NCI-H1105 treated with DMSO at 0.1 percent for 48 hours (cell line): Measurements from ENCODE around the gene MEMO1.
"Not testable (repeated sequence)": the region's sequence is repeated elsewhere in the genome, so short reads cannot be mapped to it uniquely, and the experiment has no call there.

Experiments
- DNase-seq: peaks from one replicate; lab custom pipeline; 2025; lab: John Stamatoyannopoulos, UW

The MEMO1 gene

GRCh38 chr2:31957354-31958139 is 53.3 kb downstream of the MEMO1 start:
- peak; percentile 45 for DNase-seq

DNA sequence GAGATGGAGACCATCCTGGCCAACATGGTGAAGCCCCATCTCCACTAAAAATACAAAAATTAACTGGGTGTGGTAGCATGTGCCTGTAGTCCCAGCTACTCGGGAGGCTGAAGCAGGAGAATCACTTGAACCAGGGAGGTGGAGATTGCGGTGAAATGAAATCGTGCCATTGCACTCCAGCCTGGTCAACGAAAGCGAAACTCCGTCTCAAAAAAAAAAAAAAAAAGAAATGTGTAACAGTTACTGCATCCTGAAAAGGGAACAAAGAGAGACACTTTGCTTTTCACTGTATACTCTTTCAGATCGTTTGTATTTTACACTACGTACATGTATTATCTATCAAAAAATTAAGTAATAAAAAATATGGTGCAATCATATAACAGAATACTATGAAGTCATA is 53.9 kb downstream of the MEMO1 start:
- DNase-seq = not testable (repeated sequence)

DNA sequence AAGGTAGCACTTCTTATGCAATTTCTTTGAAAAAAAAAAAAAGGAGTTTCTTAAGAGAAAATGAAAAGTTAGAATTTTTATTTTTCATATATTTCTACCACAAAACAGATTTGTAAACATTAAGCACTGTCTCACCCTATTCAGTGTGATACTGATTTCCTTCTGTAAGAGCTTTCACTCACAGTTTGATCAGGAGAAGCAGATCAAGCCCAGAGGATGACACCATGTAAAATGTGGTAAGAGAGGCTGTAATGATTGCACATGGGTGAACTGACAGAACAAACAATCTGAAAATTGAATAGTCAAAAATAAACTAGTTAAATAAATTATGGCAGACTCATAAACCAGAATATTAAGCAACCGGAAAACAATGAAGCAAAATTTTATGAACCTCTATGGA is 54.5 kb downstream of the MEMO1 start:
- no peak for DNase-seq

- DNase-seq = not testable (repeated sequence)
Observed at GRCh38 chr2:31953095-31953494, 57.7 kb downstream of the MEMO1 start.

DNA sequence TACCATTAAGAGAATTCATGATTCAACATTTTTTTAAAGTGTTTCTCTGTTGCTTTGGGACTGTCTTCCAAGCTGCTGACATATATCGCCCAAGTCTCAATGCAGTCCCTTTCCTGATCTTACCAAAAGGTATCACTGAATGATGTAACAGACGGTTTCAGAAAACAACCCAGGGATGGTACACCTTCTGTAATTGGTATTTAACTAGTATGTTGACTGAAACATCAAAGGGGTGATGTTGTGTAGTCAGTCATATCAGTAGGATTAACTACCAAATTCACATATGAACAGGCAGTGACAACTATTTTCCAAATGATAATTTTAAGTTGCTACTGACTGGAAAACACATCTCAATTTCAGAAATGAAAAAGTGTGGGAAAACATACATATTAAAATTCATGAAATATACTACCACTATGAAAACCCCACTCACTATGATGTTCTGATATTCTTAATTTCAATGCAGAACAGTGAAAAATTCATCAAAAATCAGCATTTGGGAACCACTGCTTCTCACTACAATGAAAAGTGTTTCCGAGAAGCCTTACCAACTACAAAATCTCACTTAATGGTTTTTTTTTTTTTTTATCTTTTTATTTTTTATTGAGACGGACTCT is 59.8 kb downstream of the MEMO1 start:
- no peak for DNase-seq

- no peak for DNase-seq
Observed at GRCh38 chr2:31947871-31948270, 62.9 kb downstream of the MEMO1 start.

DNA sequence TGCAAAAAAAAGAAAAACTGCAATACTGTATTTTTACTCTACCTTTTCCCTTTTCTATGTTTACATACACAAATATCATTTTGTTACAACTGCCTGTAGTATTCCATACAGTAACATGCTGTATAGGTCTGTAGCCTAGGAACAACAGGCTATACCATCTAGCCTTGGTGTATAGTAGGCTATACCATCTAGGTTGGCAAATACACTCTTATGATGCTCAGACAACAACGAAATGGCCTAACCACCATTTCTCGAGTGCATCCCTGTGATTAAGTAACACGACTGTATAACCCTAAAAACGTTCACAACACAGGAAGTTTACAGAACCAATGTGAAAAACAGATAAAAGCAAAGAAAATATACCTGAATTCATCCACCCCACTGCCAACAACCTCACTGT is 64.0 kb downstream of the MEMO1 start:
- no peak for DNase-seq

GRCh38 chr2:31945572-31945935 is 65.3 kb downstream of the MEMO1 start:
- no peak for DNase-seq

GRCh38 chr2:31944828-31945571 is 65.8 kb downstream of the MEMO1 start:
- DNase-seq = no peak

GRCh38 chr2:31943636-31944225 is 67.1 kb downstream of the MEMO1 start:
- no peak for DNase-seq

DNA sequence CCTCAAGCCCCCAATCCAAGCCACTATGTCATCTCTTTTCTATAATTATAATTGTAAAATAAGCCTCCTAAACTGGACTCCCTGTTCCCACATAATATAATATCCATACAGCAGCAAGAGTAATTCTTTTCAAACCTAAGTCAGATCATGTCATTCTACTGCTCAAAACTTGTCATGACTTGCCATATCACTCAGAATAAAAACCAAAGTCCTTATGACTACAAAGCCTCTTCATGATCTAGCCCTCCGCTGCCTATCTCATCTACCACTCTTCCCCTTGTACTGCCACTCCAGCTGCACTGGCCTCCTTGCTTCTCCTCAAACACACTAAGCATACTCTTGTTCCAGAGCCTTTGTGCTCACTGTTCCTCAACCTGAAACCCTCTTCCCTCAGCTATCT is 69.9 kb downstream of the MEMO1 start:
- DNase-seq = peak; percentile 1

DNA sequence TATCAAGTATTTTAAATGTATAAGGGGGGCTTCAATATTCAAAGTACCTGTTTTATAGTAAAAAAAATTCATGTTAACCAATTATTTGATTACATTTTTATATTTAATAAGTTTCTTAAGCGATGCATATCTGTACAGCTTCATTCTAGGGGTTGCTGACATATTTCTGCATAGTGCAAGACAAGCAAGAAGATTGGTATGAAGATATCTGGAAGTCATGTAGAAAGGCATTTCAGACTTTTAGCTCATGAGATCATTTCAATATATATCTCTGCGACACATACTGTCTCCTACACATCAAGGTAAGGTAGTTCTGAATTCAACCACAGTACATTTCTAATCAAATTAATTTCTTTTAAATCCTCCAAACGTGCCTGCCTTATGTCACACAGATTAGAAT is 73.1 kb downstream of the MEMO1 start:
- DNase-seq = no peak

- DNase-seq = no peak
Observed at GRCh38 chr2:31935370-31935769, 75.4 kb downstream of the MEMO1 start.

GRCh38 chr2:31933066-31933465 is 77.7 kb downstream of the MEMO1 start:
- no peak for DNase-seq

DNA sequence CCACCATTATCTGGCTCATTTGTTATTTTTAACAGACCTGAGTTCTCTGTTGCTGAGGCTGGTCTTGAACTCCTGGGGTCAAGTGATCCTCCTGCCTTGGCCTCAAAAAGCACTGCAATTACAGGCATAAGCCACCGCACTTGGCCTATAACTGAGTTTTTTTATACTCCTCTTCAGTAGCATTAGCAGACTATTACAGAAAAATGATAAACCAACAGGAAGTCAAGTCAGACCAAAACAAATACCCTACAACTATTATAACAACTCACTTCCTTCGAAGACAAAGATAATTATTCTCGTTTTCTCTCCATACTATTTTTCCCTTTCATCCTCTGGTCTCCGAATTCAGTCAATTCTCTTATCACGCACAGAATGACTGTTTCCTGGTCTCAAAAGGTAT is 78.2 kb downstream of the MEMO1 start:
- DNase-seq = no peak

- DNase-seq = no peak
Observed at GRCh38 chr2:31931916-31932315, 78.9 kb downstream of the MEMO1 start.

DNA sequence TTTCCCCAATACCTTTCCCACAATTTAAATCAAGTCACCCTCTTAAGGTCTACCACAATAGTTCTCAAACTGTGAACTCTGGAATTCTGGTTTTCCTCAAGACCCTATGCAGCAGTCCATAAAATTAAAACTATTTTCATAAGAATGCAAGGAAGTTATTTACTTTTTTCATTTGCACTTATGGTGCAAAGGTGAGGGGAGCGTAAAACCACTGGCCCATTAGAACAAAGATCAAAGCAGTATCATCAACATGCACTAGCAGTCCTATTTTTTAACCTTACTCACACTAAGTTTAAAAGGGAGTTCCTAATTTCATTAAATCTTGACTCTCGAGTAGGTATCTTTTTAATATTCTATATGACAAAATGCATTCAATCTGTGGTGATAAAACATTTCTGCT is 85.3 kb downstream of the MEMO1 start:
- no peak for DNase-seq

DNA sequence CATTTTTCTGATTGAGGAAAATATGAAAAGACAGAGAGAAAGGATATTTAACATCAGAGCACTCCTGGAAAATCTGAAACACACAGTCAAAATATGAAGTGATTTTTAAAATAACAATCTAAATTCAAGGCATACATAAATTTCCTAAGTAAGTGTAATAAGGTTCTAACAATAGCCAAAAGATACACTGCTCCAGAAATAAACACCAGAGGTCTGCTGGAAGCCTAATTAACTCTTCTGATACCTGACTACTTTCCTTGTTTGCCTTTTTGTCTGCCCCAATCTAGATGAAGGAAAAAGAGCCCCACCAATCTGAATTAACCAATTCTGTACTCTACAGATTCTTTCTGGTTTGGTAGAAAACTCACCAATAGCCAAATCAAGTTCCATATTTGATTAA is 87.1 kb downstream of the MEMO1 start:
- DNase-seq = no peak

DNA sequence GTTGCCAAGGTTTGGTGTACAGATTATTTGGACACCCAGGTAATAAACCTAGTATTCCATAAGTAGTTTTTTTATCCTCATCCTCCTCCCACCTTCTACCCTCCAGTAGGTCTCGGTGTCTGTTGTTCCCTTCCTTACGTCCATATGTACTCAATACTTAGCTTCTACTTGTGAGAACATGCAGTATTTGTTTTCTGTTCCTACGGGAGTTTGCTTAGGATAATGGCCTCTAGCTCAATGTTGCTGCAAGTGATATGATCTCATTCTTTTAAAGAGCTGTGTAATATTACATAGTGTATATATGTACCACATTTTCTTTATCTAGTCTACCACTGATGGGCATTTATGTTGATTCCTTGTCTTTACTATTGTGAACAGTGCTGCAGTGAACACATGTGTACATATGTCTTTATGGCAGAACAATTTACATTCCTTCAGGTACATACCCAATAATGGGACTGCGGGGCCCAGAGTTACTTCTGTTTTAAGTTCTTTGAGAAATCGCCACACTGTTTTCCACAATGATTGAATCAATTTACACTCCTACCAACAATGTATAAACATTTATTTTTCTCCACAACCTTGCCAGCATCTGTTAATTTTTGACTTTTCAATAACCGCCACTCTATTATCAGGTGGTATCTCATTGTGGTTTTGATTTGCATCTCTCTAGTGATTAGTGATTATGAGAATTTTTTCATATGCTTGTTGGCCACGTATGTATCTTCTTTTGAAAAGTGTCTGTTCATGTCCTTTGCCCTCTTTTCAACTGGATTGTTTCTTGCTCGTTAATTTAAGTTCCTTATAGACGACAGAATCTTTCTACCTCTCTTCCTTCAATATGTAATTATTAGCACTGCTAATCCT is 88.0 kb downstream of the MEMO1 start:
- no peak for DNase-seq

DNA sequence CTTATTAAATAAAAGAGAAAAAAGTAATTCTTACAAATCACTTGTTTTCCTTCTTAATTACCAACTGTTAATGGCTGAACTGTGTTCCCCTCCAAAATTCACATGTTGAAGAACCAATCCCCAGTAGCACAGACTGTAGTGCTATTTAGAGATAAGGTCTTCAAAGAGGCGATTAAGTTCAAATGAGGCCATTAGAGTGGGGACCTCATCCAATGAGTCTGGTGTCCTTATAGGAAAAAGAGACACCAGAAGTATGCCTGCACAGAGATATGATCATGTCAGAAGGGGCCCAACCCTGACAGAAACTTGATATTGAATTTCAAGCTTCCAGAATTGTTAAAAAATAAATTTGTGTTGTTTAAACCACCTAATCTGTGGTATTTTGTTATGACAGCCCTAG is 89.8 kb downstream of the MEMO1 start:
- no peak for DNase-seq

DNA sequence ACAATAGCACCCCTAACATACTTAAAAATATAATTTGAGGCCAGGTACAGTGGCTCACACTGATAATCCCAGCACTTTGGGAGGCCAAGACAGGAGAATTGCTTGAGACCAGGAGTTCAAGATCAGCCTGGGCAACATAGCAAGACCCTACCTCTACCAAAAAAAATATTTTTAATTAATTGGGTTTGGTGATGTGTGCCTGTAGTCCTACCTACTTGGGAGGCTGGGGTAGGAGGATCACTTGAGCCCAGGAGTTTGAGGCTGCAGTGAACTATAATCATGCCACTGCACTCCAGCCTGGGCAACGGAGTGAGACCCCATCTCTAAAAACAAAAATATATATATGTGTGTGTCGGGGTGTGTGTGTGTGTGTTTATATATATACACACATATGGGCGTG is 91.3 kb downstream of the MEMO1 start:
- DNase-seq = no peak

DNA sequence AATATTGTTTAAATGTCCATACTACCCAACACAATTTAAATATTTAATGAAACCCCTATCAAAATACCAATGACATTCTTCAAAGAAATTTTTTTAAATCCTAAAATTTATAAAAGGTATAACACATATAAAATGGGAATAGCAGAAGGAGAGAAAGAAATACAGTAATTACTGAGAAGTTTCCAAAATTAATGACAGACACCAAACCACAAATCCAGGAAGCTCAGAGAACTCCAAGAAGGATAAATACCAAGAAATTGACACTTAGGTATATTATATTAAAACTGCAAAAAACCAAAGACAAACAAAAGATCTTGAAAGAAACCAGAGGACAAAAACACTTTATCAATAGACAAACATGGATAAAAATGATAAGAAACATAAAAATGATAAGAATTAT is 101.1 kb downstream of the MEMO1 start:
- no peak for DNase-seq
